ENCODE data around the gene FYB2.

FYB2 gene

GRCh38 chr1:56758794-56759193, 60.4 kb downstream of the FYB2 start:
- H3K4me3 ChIP-seq (ENCODE audit: low read depth, low read length), result no peak overlapping the region
- TF ChIP-seq CTCF (conservative IDR thresholded peaks at IDR 0.05; ENCODE audit: low read depth, low read length), result no peak
- no peak for DNase-seq (ENCODE audit: low read depth)

DNA sequence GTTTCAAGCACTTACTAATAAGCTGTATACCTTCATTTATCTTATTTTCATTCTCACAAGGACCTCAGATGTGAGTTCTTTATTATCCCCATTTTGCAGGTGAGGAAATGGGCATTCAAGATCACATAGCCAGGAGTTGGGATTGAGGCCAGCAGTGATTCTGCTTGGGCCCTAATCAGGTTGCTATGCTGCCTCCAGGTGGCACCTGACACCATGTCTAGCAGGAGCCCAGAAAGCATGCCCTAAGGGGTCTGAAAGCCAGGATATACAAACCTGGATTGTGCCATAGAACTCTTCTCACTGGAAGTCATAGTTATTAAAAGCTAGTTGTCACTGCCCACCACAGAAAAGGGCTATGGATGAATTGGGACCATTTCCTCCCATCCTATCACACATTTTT, 61.1 kb downstream of the FYB2 start:
- TF ChIP-seq CTCF (conservative IDR thresholded peaks at IDR 0.05; ENCODE audit: low read depth, low read length), result no peak
- no peak for DNase-seq (ENCODE audit: low read depth)
- no peak overlapping the region for H3K4me3 ChIP-seq (ENCODE audit: low read depth, low read length)

DNA sequence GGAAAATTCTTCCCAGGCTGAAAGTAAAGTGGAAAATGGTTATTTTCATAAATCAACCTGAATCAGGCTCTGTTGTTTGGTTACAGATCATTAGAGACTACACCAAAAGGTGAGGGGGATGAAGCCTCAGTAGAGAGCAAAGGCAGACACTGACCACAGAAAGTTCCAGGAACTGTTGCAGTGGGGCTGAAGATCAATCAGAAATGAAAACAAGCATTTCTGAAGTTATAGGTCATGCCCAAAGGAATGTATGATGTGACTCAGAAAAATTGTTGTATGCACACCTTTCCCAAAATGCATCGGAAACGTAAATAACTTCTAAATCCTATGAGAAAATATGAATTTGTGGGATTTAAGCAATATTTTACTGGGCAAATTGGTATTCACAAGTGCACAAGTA, 63.3 kb downstream of the FYB2 start:
- TF ChIP-seq CTCF (conservative IDR thresholded peaks at IDR 0.05; ENCODE audit: low read depth, low read length), result no peak
- no peak for DNase-seq (ENCODE audit: low read depth)
- no peak overlapping the region for H3K4me3 ChIP-seq (ENCODE audit: low read depth, low read length)

- no peak for TF ChIP-seq CTCF (conservative IDR thresholded peaks at IDR 0.05; ENCODE audit: low read depth, low read length)
Measured at GRCh38 chr1:56754708-56755479, 64.3 kb downstream of the FYB2 start.

GRCh38 chr1:56745231-56745630, 74.0 kb downstream of the FYB2 start:
- DNase-seq (ENCODE audit: low read depth), result no peak
- no peak overlapping the region for H3K4me3 ChIP-seq (ENCODE audit: low read depth, low read length)
- no peak for TF ChIP-seq CTCF (conservative IDR thresholded peaks at IDR 0.05; ENCODE audit: low read depth, low read length)

More at GRCh38 chr1:56754708-56755479, 64.3 kb downstream of the FYB2 start:
- H3K4me3 ChIP-seq (ENCODE audit: low read depth, low read length), result no peak overlapping the region
- DNase-seq (ENCODE audit: low read depth), result no peak

DNA sequence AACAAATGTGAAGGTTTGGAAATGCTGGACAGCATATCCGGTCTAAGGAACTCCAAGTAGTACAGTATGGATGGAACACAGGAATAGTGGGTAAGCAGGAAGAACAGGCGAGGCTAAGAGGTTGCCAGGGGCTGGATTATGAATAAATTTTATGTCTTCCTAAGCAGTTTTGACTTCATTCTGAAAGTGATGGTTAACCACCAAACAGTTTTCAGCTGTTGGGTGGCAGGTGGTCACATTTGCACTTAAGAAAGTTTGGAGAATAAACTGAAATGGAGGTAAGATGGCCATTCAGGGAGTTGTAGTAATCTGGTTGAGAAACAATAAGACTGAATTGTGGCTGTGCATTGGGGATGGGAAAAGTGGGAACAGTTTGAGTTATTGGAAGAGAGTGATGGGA, 90.2 kb downstream of the FYB2 start:
- no peak for TF ChIP-seq CTCF (conservative IDR thresholded peaks at IDR 0.05; ENCODE audit: low read depth, low read length)
- H3K4me3 ChIP-seq (ENCODE audit: low read depth, low read length), result no peak overlapping the region
- DNase-seq (ENCODE audit: low read depth), result no peak

- DNase-seq (ENCODE audit: low read depth), result no peak
- H3K4me3 ChIP-seq (ENCODE audit: low read depth, low read length), result no peak overlapping the region
- TF ChIP-seq CTCF (conservative IDR thresholded peaks at IDR 0.05; ENCODE audit: low read depth, low read length), result no peak
Measured at GRCh38 chr1:56726706-56727105, 92.5 kb downstream of the FYB2 start.
